IMR-90 (cell line): ENCODE measurements around the gene ELMO1. TPM values are rescaled to one million over a fixed set of nuclear protein-coding genes. Genes with fewer than 3 reads are reported as not detected.

ENCODE experiments used
- ATAC-seq: fragments of 200-7000 bp; cut with Tn5 transposase; 2 replicates; pipeline ENCODE4 v1.9.1; 2020; ENCODE audit warnings: low read depth, mild to moderate bottlenecking, moderate library complexity
- BruUV-seq: library from RNA; stranded (reverse); fragments of 400-500 nt; replicated peaks from 2 replicates; lab custom pipeline; 2021; lab: Mats Ljungman, UMichigan
- CTCF ChIA-PET: fragments of 300-600 bp; formaldehyde crosslinking; extraction: SDS; loops from one replicate; lab custom pipeline; 2021; ENCODE audit warnings: antibody characterized with exemption; lab: Yijun Ruan, JAX
- POLR2A ChIA-PET: fragments of 300-600 bp; sonication (Branson Sonifier 250); formaldehyde crosslinking; loops from one replicate; lab custom pipeline; 2022; ENCODE audit warnings: antibody characterized with exemption; ENCODE audit not compliant: unreplicated experiment; lab: Charles Lee
- DNase-seq: peaks from one replicate; pipeline ENCODE4 v3.0.0; 2013
- H2AFZ ChIP-seq: replicated peaks from 2 replicates; pipeline ENCODE3; 2013; ENCODE audit warnings: low read length, mild to moderate bottlenecking; ENCODE audit not compliant: poor library complexity
- H2AK5ac ChIP-seq: 2 replicates; pipeline ENCODE4 v1.6.1; 2013; ENCODE audit warnings: low read depth, low read length, inconsistent platforms
- H2AK9ac ChIP-seq: replicated peaks from 2 replicates; pipeline ENCODE3; 2013; ENCODE audit warnings: mild to moderate bottlenecking, low read depth, low read length, moderate library complexity; ENCODE audit not compliant: poor library complexity
- H2BK120ac ChIP-seq: 2 replicates; pipeline ENCODE4 v1.6.1; 2013; ENCODE audit warnings: low read depth, low read length, inconsistent platforms
- H2BK15ac ChIP-seq: 3 replicates; pipeline ENCODE4 v1.6.1; 2013; ENCODE audit warnings: low read depth, low read length, inconsistent platforms
- H2BK20ac ChIP-seq: 2 replicates; pipeline ENCODE4 v1.6.1; 2013; ENCODE audit warnings: low read depth, mild to moderate bottlenecking, inconsistent platforms, low read length, moderate library complexity
- H2BK5ac ChIP-seq: 2 replicates; pipeline ENCODE4 v1.6.1; 2013; ENCODE audit warnings: mild to moderate bottlenecking, low read depth, low read length, inconsistent platforms; ENCODE audit not compliant: poor library complexity, severe bottlenecking
- H3K14ac ChIP-seq: replicated peaks from 2 replicates; pipeline ENCODE4 v1.6.1; 2013; ENCODE audit warnings: low read depth, low read length, inconsistent platforms
- H3K18ac ChIP-seq: 2 replicates; pipeline ENCODE4 v1.6.1; 2013; ENCODE audit warnings: low read depth, low read length, control low read depth
- H3K23ac ChIP-seq: 2 replicates; pipeline ENCODE4 v1.6.1; 2013; ENCODE audit warnings: low read depth, low read length, inconsistent platforms
- H3K27ac ChIP-seq: 2 replicates; pipeline ENCODE4 v1.5.1; 2013; ENCODE audit warnings: mild to moderate bottlenecking, control low read depth, low read length; ENCODE audit not compliant: insufficient read depth
- H3K27me3 ChIP-seq: 2 replicates; pipeline ENCODE4 v1.6.1; 2013; ENCODE audit warnings: low read length; ENCODE audit not compliant: control insufficient read depth, insufficient read depth
- H3K36me3 ChIP-seq: 2 replicates; pipeline ENCODE4 v1.6.1; 2013; ENCODE audit warnings: low read length, mixed read lengths; ENCODE audit not compliant: control insufficient read depth, insufficient read depth
- H3K4ac ChIP-seq: 2 replicates; pipeline ENCODE4 v1.6.1; 2013; ENCODE audit warnings: low read depth, low read length, inconsistent platforms
- H3K4me1 ChIP-seq: 2 replicates; pipeline ENCODE4 v1.6.1; 2013; ENCODE audit warnings: low read length, mixed read lengths; ENCODE audit not compliant: control insufficient read depth, insufficient read depth
- H3K4me2 ChIP-seq: 2 replicates; pipeline ENCODE4 v1.6.1; 2013; ENCODE audit warnings: low read depth, mild to moderate bottlenecking, control low read depth, low read length, moderate library complexity
- H3K4me3 ChIP-seq: 2 replicates; pipeline ENCODE4 v1.5.1; 2013; ENCODE audit warnings: low read depth, mild to moderate bottlenecking, control low read depth, low read length, moderate library complexity; ENCODE audit not compliant: insufficient read depth
- H3K56ac ChIP-seq: 2 replicates; pipeline ENCODE4 v1.6.1; 2013; ENCODE audit warnings: low read length, inconsistent platforms; ENCODE audit not compliant: insufficient read depth; ENCODE audit errors: extremely low read depth
- H3K79me1 ChIP-seq, 2 experiments: 2 replicates each; pipeline ENCODE4 v1.6.1; 2013; ENCODE audit warnings: low read length in 2 of 2, inconsistent platforms in 1 of 2, low read depth in 1 of 2
- H3K9ac ChIP-seq: 2 replicates; pipeline ENCODE4 v1.6.1; 2013; ENCODE audit warnings: low read depth, low read length, control low read depth
- H3K9me1 ChIP-seq: 2 replicates; pipeline ENCODE4 v1.6.1; 2013; ENCODE audit warnings: low read length, inconsistent platforms; ENCODE audit not compliant: insufficient read depth
- H3K9me3 ChIP-seq: 2 replicates; pipeline ENCODE4 v1.6.1; 2013; ENCODE audit warnings: low read length; ENCODE audit not compliant: control insufficient read depth, insufficient read depth
- H4K20me1 ChIP-seq: 2 replicates; pipeline ENCODE4 v1.6.1; 2013; ENCODE audit warnings: low read length, inconsistent platforms; ENCODE audit not compliant: insufficient read depth
- H4K5ac ChIP-seq: 2 replicates; pipeline ENCODE4 v1.6.1; 2013; ENCODE audit warnings: mild to moderate bottlenecking, low read depth, low read length, control low read depth
- H4K8ac ChIP-seq, 2 experiments: 2 replicates each; pipeline ENCODE4 v1.6.1; 2013; ENCODE audit warnings: low read depth in 2 of 2, low read length in 2 of 2, control low read depth in 1 of 2, inconsistent platforms in 1 of 2
- H4K91ac ChIP-seq: 2 replicates; pipeline ENCODE4 v1.6.1; 2013; ENCODE audit warnings: low read depth, low read length, inconsistent platforms; ENCODE audit not compliant: insufficient read depth
- BHLHE40 ChIP-seq: fragments of 150-350 bp; IDR thresholded peaks from 2 replicates; pipeline ENCODE4 v1.6.1; 2016; ENCODE audit warnings: mild to moderate bottlenecking, low read depth, low read length
- CEBPB ChIP-seq: IDR thresholded peaks from 2 replicates; pipeline ENCODE4 v1.6.1; 2012; ENCODE audit warnings: low read depth, low read length, improper control_type of control experiment
- CHD1 ChIP-seq: IDR thresholded peaks from 2 replicates; pipeline ENCODE4 v1.6.1; 2012; ENCODE audit warnings: low read depth, low read length, improper control_type of control experiment
- CTCF ChIP-seq: conservative IDR thresholded peaks from 2 replicates; pipeline ENCODE4 v1.5.1; 2012; ENCODE audit warnings: mild to moderate bottlenecking, low read depth, low read length, improper control_type of control experiment
- ELK1 ChIP-seq: fragments of 150-350 bp; IDR thresholded peaks from 2 replicates; pipeline ENCODE4 v1.6.1; 2016; ENCODE audit warnings: low read depth, mild to moderate bottlenecking, low read length, moderate library complexity, borderline replicate concordance
- FOS ChIP-seq: fragments of 150-350 bp; IDR thresholded peaks from 2 replicates; pipeline ENCODE4 v1.6.1; 2016; ENCODE audit warnings: low read depth, low read length
- MAFK ChIP-seq: IDR thresholded peaks from 2 replicates; pipeline ENCODE4 v1.6.1; 2012; ENCODE audit warnings: low read depth, low read length, improper control_type of control experiment
- MAZ ChIP-seq: IDR thresholded peaks from 2 replicates; pipeline ENCODE4 v1.6.1; 2012; ENCODE audit warnings: low read depth, mild to moderate bottlenecking, low read length, improper control_type of control experiment, moderate library complexity, borderline replicate concordance
- MXI1 ChIP-seq: IDR thresholded peaks from 2 replicates; pipeline ENCODE4 v1.6.1; 2012; ENCODE audit warnings: low read depth, mild to moderate bottlenecking, low read length, moderate library complexity, borderline replicate concordance
- NFE2L2 ChIP-seq: fragments of 150-350 bp; IDR thresholded peaks from 2 replicates; pipeline ENCODE4 v1.6.1; 2016; ENCODE audit warnings: low read depth, mild to moderate bottlenecking, low read length
- POLR2A ChIP-seq: IDR thresholded peaks from 2 replicates; pipeline ENCODE4 v1.6.1; 2012; ENCODE audit warnings: mild to moderate bottlenecking, low read depth, low read length
- RAD21 ChIP-seq: IDR thresholded peaks from 2 replicates; pipeline ENCODE4 v1.6.1; 2012; ENCODE audit warnings: low read length, improper control_type of control experiment
- RCOR1 ChIP-seq: IDR thresholded peaks from 2 replicates; pipeline ENCODE4 v1.6.1; 2012; ENCODE audit warnings: mild to moderate bottlenecking, low read length, improper control_type of control experiment; ENCODE audit not compliant: insufficient replicate concordance
- RFX5 ChIP-seq: IDR thresholded peaks from 2 replicates; pipeline ENCODE4 v1.8.0; 2012; ENCODE audit warnings: low read depth, mild to moderate bottlenecking, low read length, moderate library complexity
- SMC3 ChIP-seq: fragments of 150-350 bp; IDR thresholded peaks from 2 replicates; pipeline ENCODE4 v1.6.1; 2016; ENCODE audit warnings: low read depth, mild to moderate bottlenecking, antibody characterized with exemption, low read length, moderate library complexity
- WGBS, 2 experiments: methylation state at CpG; one replicate each; pipeline versions ENCODE4 v1.1.5 to v1.1.7; 2013; ENCODE audit warnings: missing lambda C conversion rate in 2 of 2; ENCODE audit not compliant: insufficient read length in 1 of 2; ENCODE audit errors: extremely low coverage in 2 of 2; 5-methylcytosine and 5-hydroxymethylcytosine counted together
- dilution Hi-C: fragments of 300-500 bp; cut with HindIII; formaldehyde crosslinking; loops from one replicate; pipeline ENCODE4 v1.14.3; 2018; ENCODE audit warnings: low sequenced_read_pairs; ENCODE audit not compliant: unreplicated experiment
- in situ Hi-C: fragments of 300-500 bp; cut with MboI; formaldehyde crosslinking; loops from 3 replicates; pipeline ENCODE4 v1.14.3; 2019; ENCODE audit warnings: low sequenced_read_pairs, inconsistent platforms, mixed read lengths
- intact Hi-C: fragments of 100-400 bp; cut with micrococcal nuclease; formaldehyde crosslinking; loops from 2 replicates; pipeline ENCODE4 v1.10.0; 2022
- polyA plus RNA-seq, 3 experiments: library from polyadenylated mRNA; depleted of rRNA; stranded (reverse); fragments of >200 nt; gene quantifications; 2 replicates each; pipeline ENCODE4 v1.2.3, GENCODE V29; 2012; ENCODE audit warnings: low replicate concordance in 1 of 3
- total RNA-seq: library from RNA; depleted of rRNA; stranded (reverse); fragments of >200 nt; gene quantifications from 2 replicates; pipeline ENCODE4 v1.2.3, GENCODE V29; 2012
- TF ChIP-seq, protein P1 (sequence below): fragments of 150-350 bp; IDR thresholded peaks from 2 replicates; pipeline ENCODE4 v1.6.1; 2017; ENCODE audit warnings: mild to moderate bottlenecking, antibody characterized with exemption, low read length, low read depth

Gene ELMO1
- total and polyA plus RNA-seq, 2 of the 4 experiments (the other 2 are of a cell fraction): 0.03 TPM; not detected in 1

DNA sequence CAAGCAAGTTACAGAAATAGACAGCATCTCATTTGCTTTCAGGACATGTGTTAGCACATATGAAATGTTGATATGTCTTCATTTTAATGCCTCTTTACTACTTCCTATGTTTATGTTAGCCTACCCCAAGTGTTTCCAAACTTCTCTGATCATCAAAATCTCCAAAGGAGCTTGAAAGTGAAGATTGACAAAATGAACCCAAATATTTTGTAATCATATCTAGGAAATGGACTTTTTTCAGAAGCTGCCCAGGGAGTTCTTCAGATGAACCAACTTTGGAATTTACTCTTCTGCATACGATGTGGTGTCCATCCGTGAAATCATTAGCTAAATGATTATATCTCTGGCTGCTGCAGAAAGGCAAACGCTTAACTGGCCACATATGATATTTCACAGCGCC is 623.2 kb downstream of the ELMO1 start:
- Histone ChIP-seq H2AK9ac (no peak overlapping the region), H2AK5ac (no peak overlapping the region), H3K36me3 (no peaks in the 10 kb centered on the region), H4K91ac (no peak overlapping the region), H3K4ac (no peak overlapping the region), H2BK15ac (no peak overlapping the region), H3K4me2 (no peak overlapping the region), H2BK120ac (no peak overlapping the region), H2AFZ (no peak overlapping the region), H4K20me1 (no peaks in the 10 kb centered on the region), H3K14ac (no peak overlapping the region), H2BK5ac (no peak overlapping the region), H4K5ac (no peak overlapping the region), H3K4me3 (no peak overlapping the region), H4K8ac (no peak overlapping the region), H2BK20ac (no peak overlapping the region), H3K9ac (no peak overlapping the region), H3K9me3 (no peaks in the 10 kb centered on the region), H3K9me1 (no peaks in the 10 kb centered on the region), H3K79me1 (no peaks in the 10 kb centered on the region), H3K18ac (no peak overlapping the region), H3K27ac (no peak overlapping the region), H3K23ac (no peak overlapping the region), H3K56ac (no peak overlapping the region), H3K4me1 (no peaks in the 10 kb centered on the region), H3K27me3 (no peaks in the 10 kb centered on the region)
- no peak for TF ChIP-seq CEBPB
- no peak for TF ChIP-seq MAFK
- no peak for TF ChIP-seq CTCF
- no peak for TF ChIP-seq FOS
- no peak for TF ChIP-seq RAD21
- no peak for TF ChIP-seq CHD1
- TF ChIP-seq, protein P1, sequence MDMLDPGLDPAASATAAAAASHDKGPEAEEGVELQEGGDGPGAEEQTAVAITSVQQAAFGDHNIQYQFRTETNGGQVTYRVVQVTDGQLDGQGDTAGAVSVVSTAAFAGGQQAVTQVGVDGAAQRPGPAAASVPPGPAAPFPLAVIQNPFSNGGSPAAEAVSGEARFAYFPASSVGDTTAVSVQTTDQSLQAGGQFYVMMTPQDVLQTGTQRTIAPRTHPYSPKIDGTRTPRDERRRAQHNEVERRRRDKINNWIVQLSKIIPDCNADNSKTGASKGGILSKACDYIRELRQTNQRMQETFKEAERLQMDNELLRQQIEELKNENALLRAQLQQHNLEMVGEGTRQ: no peak
- no peak for TF ChIP-seq ELK1
- no peak for TF ChIP-seq RFX5
- no peak for TF ChIP-seq MAZ
- TF ChIP-seq BHLHE40: no peak
- no peak for TF ChIP-seq SMC3
- TF ChIP-seq RCOR1: no peak
- no peak for TF ChIP-seq NFE2L2
- no peak for TF ChIP-seq POLR2A
- no peak for TF ChIP-seq MXI1
- in situ Hi-C loops (no loop called here), dilution Hi-C loops (no loop called here), intact Hi-C loops (no loop called here)
- no CpG with 5 or more reads among the region's 4 CpGs for WGBS, 2 experiments
- no TSS peak for BruUV-seq
- no peak for DNase-seq
- CTCF ChIA-PET: no interaction called here
- ATAC-seq: no peak
- POLR2A ChIA-PET: no interaction called here
